Stimulated activated effector memory CD8-positive, alpha-beta T cell treated with anti-CD3 and anti-CD28 coated beads, Interleukin-12 subunit alpha, Interleukin-12 subunit beta, amount 100 ng/mL, for 72 hours (primary cell): ENCODE measurements around the gene PEX26.
A peak's percentile ranks its signal among the peaks of the same experiment; 100 is the strongest.

Experiments
- ATAC-seq: fragments of 150-1000 bp; cut with Tn5 transposase; 2 replicates; pipeline ENCODE4 v1.10.0; 2021
- DNase-seq, 2 donors: peaks; one replicate each; pipeline ENCODE4 v3.0.0; 2021 to 2022; ENCODE audit warnings: low spot score in 2 of 2
- H3K27ac Mint-ChIP-seq: one replicate; pipeline ENCODE4 v1.8.0; 2022; ENCODE audit warnings: mild to moderate bottlenecking, mixed read lengths
- H3K36me3 Mint-ChIP-seq: one replicate; pipeline ENCODE4 v1.8.0; 2022; ENCODE audit warnings: mild to moderate bottlenecking, mixed read lengths
- H3K4me1 Mint-ChIP-seq: one replicate; pipeline ENCODE4 v1.8.0; 2022; ENCODE audit warnings: mixed read lengths
- H3K4me3 Mint-ChIP-seq: one replicate; pipeline ENCODE4 v1.8.0; 2022; ENCODE audit warnings: mild to moderate bottlenecking, mixed read lengths
- H3K9me3 Mint-ChIP-seq: one replicate; pipeline ENCODE4 v1.8.0; 2022; ENCODE audit warnings: mixed read lengths

The PEX26 gene

DNA sequence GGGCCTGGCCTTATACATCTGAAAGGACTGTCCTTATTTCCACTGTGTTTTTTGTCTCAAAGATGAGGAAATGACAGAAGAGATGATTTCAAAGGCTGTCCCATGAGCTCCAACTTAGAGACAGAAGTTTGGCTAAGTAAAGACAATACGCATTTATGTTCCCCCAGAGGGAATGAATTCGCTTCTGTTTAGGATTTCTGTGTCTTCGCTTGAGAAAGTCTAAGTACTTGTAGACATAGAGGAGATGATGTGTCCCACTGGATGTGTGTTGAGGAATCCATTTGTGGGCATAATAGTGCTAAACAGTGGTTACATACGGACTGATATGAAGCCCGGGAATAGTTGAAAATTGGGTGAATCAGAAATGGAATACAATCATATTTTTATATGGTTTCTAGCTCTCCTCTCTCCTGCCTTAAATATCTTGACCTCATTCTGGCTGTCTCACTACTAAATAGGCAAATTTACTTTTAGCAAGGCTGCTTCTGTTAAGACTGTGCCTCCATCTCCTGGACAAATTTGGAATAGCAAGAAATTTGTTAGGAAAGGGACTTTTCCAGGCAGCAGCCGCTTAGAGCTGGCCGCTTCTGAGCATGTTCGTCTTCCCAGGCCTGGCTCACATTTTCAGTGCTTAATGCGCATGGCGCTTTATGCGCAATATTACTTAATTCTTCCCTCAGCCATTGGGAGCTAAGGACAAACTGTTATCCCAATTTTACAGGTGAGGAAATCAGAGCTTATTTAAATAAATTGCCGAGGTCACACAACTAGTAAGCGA is 1.9 kb upstream of the PEX26 start:
- ATAC-seq (no peak), DNase-seq (peak; percentile 23 to 61)
- Mint-ChIP-seq H3K36me3 (peaks cover 26% of the 10 kb centered on the region), H3K4me3 (peak overlapping the region; percentile 87), H3K4me1 (peaks cover 36% of the 10 kb centered on the region), H3K27ac (no peak overlapping the region), H3K9me3 (peaks cover 3% of the 10 kb centered on the region)

DNA sequence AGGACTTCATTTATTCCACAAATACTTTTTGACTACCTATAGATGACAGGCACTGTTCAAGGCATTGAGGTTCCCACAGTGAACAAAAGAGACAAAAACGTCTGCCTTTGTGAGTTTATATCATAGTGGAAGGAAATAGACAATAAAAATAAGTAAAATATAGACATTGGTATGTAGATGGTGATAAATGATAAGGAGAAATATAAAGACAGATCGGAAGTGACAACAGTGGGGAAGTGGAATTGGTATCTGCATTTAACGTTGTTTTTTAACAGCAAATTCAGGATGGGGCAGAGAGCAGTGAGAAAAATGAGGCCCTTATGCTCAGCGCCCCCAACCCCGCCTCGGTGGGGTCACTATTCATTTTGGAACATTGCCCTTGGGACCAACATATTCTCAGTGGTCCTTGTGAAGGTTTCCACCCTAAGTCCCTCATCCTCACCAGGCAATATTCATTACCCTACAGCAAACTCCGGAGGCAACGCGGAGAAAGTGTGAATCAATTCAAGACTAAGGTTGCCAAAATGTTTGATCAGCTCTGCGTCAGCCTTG is 627 bp upstream of the PEX26 start:
- H3K36me3 Mint-ChIP-seq, result peaks cover 39% of the 10 kb centered on the region
- peak overlapping the region; percentile 87 for H3K4me3 Mint-ChIP-seq
- ATAC-seq (peak; percentile 68), DNase-seq (no peak)
- H3K9me3 Mint-ChIP-seq, result peaks cover 3% of the 10 kb centered on the region
- peak overlapping the region; percentile 95 for H3K27ac Mint-ChIP-seq
- H3K4me1 Mint-ChIP-seq, result peaks cover 48% of the 10 kb centered on the region

GRCh38 chr22:18078329-18079041 is 695 bp downstream of the PEX26 start:
- H3K36me3 Mint-ChIP-seq, result peaks cover 52% of the 10 kb centered on the region
- peak; percentile 47 for ATAC-seq
- peak; percentile 16 to 70 for DNase-seq
- peak overlapping the region; percentile 95 for H3K27ac Mint-ChIP-seq
- peaks cover 60% of the 10 kb centered on the region for H3K4me1 Mint-ChIP-seq
- peaks cover 3% of the 10 kb centered on the region for H3K9me3 Mint-ChIP-seq
- peak overlapping the region; percentile 87 for H3K4me3 Mint-ChIP-seq

DNA sequence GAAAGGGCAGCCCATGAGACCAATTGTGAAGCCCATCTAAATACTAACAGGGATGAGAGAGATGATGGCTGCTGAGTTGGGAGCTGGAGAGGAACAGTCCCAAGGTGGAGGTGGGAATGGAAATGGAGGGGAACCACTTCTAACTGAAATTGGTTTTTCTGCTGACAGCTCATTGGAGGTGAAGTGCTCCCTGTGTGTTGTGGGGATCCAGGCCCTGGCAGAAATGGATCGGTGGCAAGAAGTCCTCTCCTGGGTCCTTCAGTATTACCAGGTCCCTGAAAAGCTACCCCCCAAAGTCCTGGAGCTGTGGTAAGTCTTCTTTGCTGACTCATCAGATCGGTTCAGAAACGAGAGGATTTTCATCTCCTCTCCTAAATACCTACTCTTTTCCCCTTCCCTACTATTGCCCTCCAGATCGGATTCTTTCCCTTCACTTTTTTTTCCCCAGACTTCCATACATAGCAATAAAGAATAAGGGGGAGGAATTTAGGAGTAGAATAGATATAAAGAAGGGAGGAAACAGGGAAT is 2.0 kb downstream of the PEX26 start:
- Mint-ChIP-seq H3K9me3 (peaks cover 3% of the 10 kb centered on the region), H3K4me3 (peak overlapping the region; percentile 87), H3K27ac (peak overlapping the region; percentile 95), H3K4me1 (peaks cover 60% of the 10 kb centered on the region), H3K36me3 (peaks cover 65% of the 10 kb centered on the region)
- ATAC-seq, result no peak
- no peak for DNase-seq

GRCh38 chr22:18081416-18081815 is 3.6 kb downstream of the PEX26 start:
- Mint-ChIP-seq H3K4me1 (peaks cover 60% of the 10 kb centered on the region), H3K27ac (no peak overlapping the region), H3K4me3 (no peak overlapping the region), H3K36me3 (peaks cover 81% of the 10 kb centered on the region), H3K9me3 (peaks cover 3% of the 10 kb centered on the region)
- no peak for ATAC-seq
- no peak for DNase-seq

- H3K27ac Mint-ChIP-seq, result peak overlapping the region; percentile 1
- H3K9me3 Mint-ChIP-seq, result peaks cover 3% of the 10 kb centered on the region
- peak overlapping the region; percentile 26 for H3K4me3 Mint-ChIP-seq
- DNase-seq (no peak), ATAC-seq (no peak)
- peaks cover 50% of the 10 kb centered on the region for H3K4me1 Mint-ChIP-seq
- H3K36me3 Mint-ChIP-seq, result peaks cover 92% of the 10 kb centered on the region
Observed at GRCh38 chr22:18082467-18082866, 4.7 kb downstream of the PEX26 start.

DNA sequence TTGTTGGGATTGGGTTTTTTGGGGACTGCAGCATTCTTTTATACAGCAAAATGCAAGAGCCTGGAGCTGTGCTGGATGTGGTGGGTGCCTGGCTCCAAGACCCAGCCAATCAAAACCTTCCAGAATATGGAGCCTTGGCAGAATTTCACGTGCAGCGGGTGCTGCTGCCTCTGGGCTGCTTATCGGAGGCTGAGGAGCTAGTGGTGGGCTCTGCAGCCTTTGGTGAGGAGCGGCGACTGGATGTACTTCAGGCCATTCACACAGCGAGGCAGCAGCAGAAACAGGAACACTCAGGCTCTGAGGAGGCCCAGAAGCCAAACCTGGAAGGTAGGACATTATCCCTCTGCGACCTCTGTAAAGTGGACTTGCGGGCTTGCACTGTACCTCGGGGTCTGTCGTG is 5.6 kb downstream of the PEX26 start:
- Mint-ChIP-seq H3K9me3 (peaks cover 3% of the 10 kb centered on the region), H3K4me3 (no peak overlapping the region), H3K36me3 (peaks cover 100% of the 10 kb centered on the region), H3K4me1 (peaks cover 55% of the 10 kb centered on the region), H3K27ac (peak overlapping the region; percentile 1)
- DNase-seq (no peak), ATAC-seq (no peak)

DNA sequence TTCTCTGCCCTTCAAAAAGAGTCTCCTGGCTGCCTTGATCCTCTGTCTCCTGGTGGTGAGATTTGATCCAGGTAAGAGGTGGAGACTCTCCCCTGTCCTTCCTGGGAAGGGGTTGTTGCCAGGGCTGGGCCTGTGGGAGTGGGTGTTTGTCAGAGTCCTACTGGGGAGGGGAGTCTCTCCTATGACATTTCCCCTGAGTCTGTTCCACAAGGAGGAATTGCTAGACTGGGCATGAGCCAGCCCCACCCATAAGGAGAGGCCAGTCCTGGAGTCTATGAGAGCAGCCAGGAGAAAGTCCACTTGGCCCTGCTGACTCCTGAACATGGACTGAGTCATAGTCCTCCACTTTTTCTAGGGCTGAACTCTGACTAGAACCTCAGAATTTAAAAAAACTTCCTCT is 7.4 kb downstream of the PEX26 start:
- peaks cover 3% of the 10 kb centered on the region for H3K9me3 Mint-ChIP-seq
- H3K4me3 Mint-ChIP-seq, result no peak overlapping the region
- peaks cover 51% of the 10 kb centered on the region for H3K4me1 Mint-ChIP-seq
- ATAC-seq (no peak), DNase-seq (no peak)
- H3K36me3 Mint-ChIP-seq, result peaks cover 100% of the 10 kb centered on the region
- no peak overlapping the region for H3K27ac Mint-ChIP-seq

DNA sequence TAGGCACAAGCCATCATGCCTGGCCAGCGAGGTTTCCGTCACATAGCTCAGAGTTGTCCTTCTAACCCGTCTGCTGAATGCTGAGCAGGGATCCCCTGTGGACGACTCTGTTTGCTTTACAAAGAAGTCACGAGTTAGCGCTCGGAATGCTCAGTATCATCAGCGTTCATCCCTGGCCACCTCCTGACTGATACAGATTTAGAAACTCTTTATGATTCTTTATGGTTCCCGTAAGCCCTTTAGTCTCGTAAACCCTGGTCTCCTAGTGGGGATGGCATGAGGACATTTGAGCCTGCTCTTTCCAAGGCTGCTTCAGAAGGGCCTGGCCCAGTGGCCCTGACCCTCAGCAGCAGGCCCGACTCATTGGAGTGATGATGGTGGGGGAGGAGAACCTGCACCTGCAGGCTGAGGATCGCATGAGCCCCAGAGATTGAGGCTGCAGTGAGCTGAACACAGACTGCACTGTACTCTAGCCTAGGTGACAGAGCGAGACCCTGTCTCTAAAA is 9.6 kb downstream of the PEX26 start:
- Mint-ChIP-seq H3K27ac (no peak overlapping the region), H3K4me3 (no peak overlapping the region), H3K9me3 (no peaks in the 10 kb centered on the region), H3K36me3 (peaks cover 96% of the 10 kb centered on the region), H3K4me1 (peaks cover 51% of the 10 kb centered on the region)
- ATAC-seq (no peak), DNase-seq (no peak)

DNA sequence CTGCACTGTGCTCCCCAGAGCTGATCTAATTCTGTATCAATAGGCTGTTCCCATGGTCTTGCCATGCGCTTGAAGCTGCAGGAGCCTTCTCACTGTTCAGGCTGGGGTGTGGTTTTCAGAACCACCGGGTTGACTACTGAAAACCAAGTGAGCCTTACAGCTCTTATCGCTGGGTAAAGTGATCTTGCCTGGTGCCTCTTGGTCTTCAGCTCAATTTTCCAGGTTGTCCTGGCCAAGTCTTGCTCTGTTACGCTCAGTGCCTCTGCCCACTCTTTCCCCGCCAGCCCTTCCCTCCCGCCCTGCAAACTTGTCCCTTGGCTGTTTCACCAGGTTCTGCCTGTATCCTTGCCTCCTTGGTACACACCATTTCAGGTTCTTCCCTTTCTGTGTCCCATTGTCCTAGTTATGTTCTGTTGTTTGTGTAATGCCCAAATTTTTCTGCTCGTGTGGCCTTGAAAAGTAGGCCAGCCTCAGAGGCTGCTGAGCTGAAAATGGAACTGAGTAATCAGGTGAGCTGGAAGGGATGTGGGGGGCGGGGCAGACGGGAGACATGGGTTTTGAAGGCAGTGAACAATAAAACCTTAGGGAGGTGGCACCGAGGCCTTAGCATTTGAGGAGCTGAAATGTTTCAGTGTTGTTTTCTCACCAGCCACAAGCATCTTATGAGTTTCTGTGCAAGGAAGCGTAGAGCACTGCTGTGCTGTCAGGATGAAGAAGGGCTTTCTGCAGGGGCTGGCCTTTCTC is 11.2 kb downstream of the PEX26 start:
- peak; percentile 63 for ATAC-seq
- peaks cover 96% of the 10 kb centered on the region for H3K36me3 Mint-ChIP-seq

DNA sequence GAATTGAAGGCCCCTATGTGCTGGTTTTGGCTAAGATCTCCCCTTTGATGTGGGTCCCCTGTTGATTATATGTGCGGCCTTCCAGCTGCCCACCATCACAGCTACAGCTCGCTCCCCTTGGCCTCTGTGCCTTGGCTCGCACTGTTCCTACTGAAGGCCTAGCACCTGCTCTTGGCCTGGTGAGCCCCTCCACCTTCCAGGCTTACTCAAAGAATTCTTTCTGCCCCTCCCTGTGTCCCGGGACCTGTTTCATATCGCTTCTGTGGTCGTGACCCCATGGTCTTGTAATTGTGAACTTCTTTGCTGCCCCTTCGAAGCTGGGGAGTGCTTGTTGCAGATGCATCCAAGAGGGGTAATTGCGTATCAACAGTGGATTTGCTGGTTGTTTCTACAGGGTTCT is 12.5 kb downstream of the PEX26 start:
- DNase-seq, result no peak
- no peak overlapping the region for H3K4me3 Mint-ChIP-seq
- H3K9me3 Mint-ChIP-seq, result no peaks in the 10 kb centered on the region
- H3K4me1 Mint-ChIP-seq, result peaks cover 42% of the 10 kb centered on the region
- peak overlapping the region; percentile 54 for H3K27ac Mint-ChIP-seq
- peaks cover 93% of the 10 kb centered on the region for H3K36me3 Mint-ChIP-seq
- ATAC-seq, result no peak

More for the DNA sequence above, 11.2 kb downstream of the PEX26 start:
- H3K27ac Mint-ChIP-seq, result peak overlapping the region; percentile 54
- H3K4me3 Mint-ChIP-seq, result peak overlapping the region; percentile 37
- H3K4me1 Mint-ChIP-seq, result peaks cover 42% of the 10 kb centered on the region
- H3K9me3 Mint-ChIP-seq, result no peaks in the 10 kb centered on the region
- DNase-seq, result no peak

DNA sequence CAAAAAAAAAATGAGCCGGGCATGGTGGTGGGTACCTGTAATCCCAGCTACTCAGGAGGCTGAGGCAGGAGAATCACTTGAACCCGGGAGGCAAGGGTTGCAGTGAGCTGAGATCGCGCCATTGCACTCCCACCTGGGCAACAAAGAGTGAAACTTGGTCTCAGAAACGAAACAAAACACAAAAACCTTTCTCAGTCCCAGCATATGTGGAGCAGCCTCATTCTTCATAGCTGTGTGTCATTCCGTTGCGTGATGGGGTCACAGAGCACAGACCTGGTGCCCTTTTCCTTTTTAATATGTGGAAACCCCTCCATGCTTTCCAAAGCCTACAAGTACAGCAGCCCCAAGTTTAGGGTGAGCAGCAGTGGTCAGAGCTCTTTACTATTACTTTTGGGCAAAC is 13.7 kb downstream of the PEX26 start:
- ATAC-seq (peak; percentile 67), DNase-seq (no peak)
- Mint-ChIP-seq H3K36me3 (peaks cover 92% of the 10 kb centered on the region), H3K4me1 (peaks cover 51% of the 10 kb centered on the region), H3K9me3 (no peaks in the 10 kb centered on the region), H3K4me3 (peak overlapping the region; percentile 72), H3K27ac (peak overlapping the region; percentile 91)

- H3K4me3 Mint-ChIP-seq, result peak overlapping the region; percentile 72
- H3K36me3 Mint-ChIP-seq, result peaks cover 86% of the 10 kb centered on the region
Observed at GRCh38 chr22:18091916-18092526, 14.2 kb downstream of the PEX26 start.

GRCh38 chr22:18093661-18094060 is 15.9 kb downstream of the PEX26 start:
- DNase-seq (no peak), ATAC-seq (no peak)
- H3K4me1 Mint-ChIP-seq, result peaks cover 44% of the 10 kb centered on the region
- no peaks in the 10 kb centered on the region for H3K9me3 Mint-ChIP-seq
- H3K36me3 Mint-ChIP-seq, result peaks cover 71% of the 10 kb centered on the region
- H3K4me3 Mint-ChIP-seq, result no peak overlapping the region
- no peak overlapping the region for H3K27ac Mint-ChIP-seq

More at GRCh38 chr22:18091916-18092526, 14.2 kb downstream of the PEX26 start:
- DNase-seq (peak in 1 of 2 donors; percentile 71), ATAC-seq (peak; percentile 60)
- Mint-ChIP-seq H3K27ac (peak overlapping the region; percentile 91), H3K9me3 (no peaks in the 10 kb centered on the region), H3K4me1 (peaks cover 57% of the 10 kb centered on the region)
